ENCODE measurements around the gene ADARB2. TPM values are rescaled to one million over a fixed set of nuclear protein-coding genes. Genes with fewer than 3 reads are reported as not detected.

Gene ADARB2
- total RNA-seq, 3 donors from 2014 or later (not counting 1 experiment from before 2014, with no cell fraction given): 0.27 to 0.78 (median 0.40) TPM

- Mint-ChIP-seq H3K27ac (no peak overlapping the region), H3K9me3 (no peaks in the 10 kb centered on the region), H3K4me1 (no peaks in the 10 kb centered on the region), H3K4me3 (no peak overlapping the region), H3K36me3 (no peaks in the 10 kb centered on the region), H3K27me3 (ENCODE audit: low read depth in 2 of 2) (no peaks in the 10 kb centered on the region)
- DNase-seq: no peak
- no peak for TF ChIP-seq CTCF (IDR thresholded peaks at IDR 0.05)
- no peaks in the 10 kb centered on the region for H3K27me3 ChIP-seq (ENCODE audit: control insufficient read depth, insufficient read depth, low read length)
- 89% methylated on average over 24 of the region's 24 CpGs for WGBS (ENCODE audit: insufficient coverage)
- ATAC-seq: no peak
- no peaks in the 10 kb centered on the region for H3K4me1 ChIP-seq (ENCODE audit: control insufficient read depth, insufficient read depth, low read length)
- intact Hi-C loops (cut with micrococcal nuclease): no loop called here
- H3K4me3 ChIP-seq (ENCODE audit: low read length): no peak overlapping the region
- H3K36me3 ChIP-seq (ENCODE audit: control insufficient read depth, insufficient read depth, low read length): no peaks in the 10 kb centered on the region
- no peaks in the 10 kb centered on the region for H3K9me3 ChIP-seq (ENCODE audit: control insufficient read depth, insufficient read depth, low read length)
- no peak overlapping the region for H3K27ac ChIP-seq (ENCODE audit: low read length)
These were observed 201.9 kb downstream of the ADARB2 start for GRCh38 chr10:1535301-1535965.

- no peaks in the 10 kb centered on the region for H3K36me3 ChIP-seq (ENCODE audit: control insufficient read depth, insufficient read depth, low read length)
- Mint-ChIP-seq H3K27me3 (ENCODE audit: low read depth in 2 of 2) (peaks cover 0 to 3% of the 10 kb centered on the region in 2 donors), H3K9me3 (no peaks in the 10 kb centered on the region), H3K27ac (no peak overlapping the region), H3K4me3 (no peak overlapping the region), H3K36me3 (no peaks in the 10 kb centered on the region), H3K4me1 (no peaks in the 10 kb centered on the region)
- H3K27me3 ChIP-seq (ENCODE audit: control insufficient read depth, insufficient read depth, low read length): no peaks in the 10 kb centered on the region
- no peak overlapping the region for H3K4me3 ChIP-seq (ENCODE audit: low read length)
- H3K27ac ChIP-seq (ENCODE audit: low read length): no peak overlapping the region
- H3K4me1 ChIP-seq (ENCODE audit: control insufficient read depth, insufficient read depth, low read length): no peaks in the 10 kb centered on the region
- intact Hi-C loops (cut with micrococcal nuclease): no loop called here
- WGBS (ENCODE audit: insufficient coverage): 92% methylated on average over 19 of the region's 19 CpGs
- no peaks in the 10 kb centered on the region for H3K9me3 ChIP-seq (ENCODE audit: control insufficient read depth, insufficient read depth, low read length)
- ATAC-seq (no peak), DNase-seq (no peak)
- TF ChIP-seq CTCF (IDR thresholded peaks at IDR 0.05): no peak
These were observed 202.5 kb downstream of the ADARB2 start for GRCh38 chr10:1534820-1535219.

- intact Hi-C loops (cut with micrococcal nuclease): no loop called here
- TF ChIP-seq CTCF (IDR thresholded peaks at IDR 0.05): no peak
These were observed 204.7 kb downstream of the ADARB2 start for GRCh38 chr10:1532636-1533035.

More at GRCh38 chr10:1532636-1533035, 204.7 kb downstream of the ADARB2 start:
- peaks cover 0 to 3% of the 10 kb centered on the region in 2 donors for H3K27me3 Mint-ChIP-seq (ENCODE audit: low read depth in 2 of 2)
- no peaks in the 10 kb centered on the region for H3K9me3 Mint-ChIP-seq
- Histone ChIP-seq H3K4me1 (ENCODE audit: control insufficient read depth, insufficient read depth, low read length) (no peaks in the 10 kb centered on the region), H3K9me3 (ENCODE audit: control insufficient read depth, insufficient read depth, low read length) (no peaks in the 10 kb centered on the region), H3K27me3 (ENCODE audit: control insufficient read depth, insufficient read depth, low read length) (no peaks in the 10 kb centered on the region), H3K4me3 (ENCODE audit: low read length) (no peak overlapping the region), H3K36me3 (ENCODE audit: control insufficient read depth, insufficient read depth, low read length) (no peaks in the 10 kb centered on the region), H3K27ac (ENCODE audit: low read length) (no peak overlapping the region)
- H3K4me3 Mint-ChIP-seq: no peak overlapping the region
- ATAC-seq: no peak
- DNase-seq: no peak
- H3K27ac Mint-ChIP-seq: no peak overlapping the region
- 90% methylated on average over 14 of the region's 14 CpGs for WGBS (ENCODE audit: insufficient coverage)
- H3K36me3 Mint-ChIP-seq: no peaks in the 10 kb centered on the region
- no peaks in the 10 kb centered on the region for H3K4me1 Mint-ChIP-seq
